ENCODE measurements around the gene WBP2.

DNA sequence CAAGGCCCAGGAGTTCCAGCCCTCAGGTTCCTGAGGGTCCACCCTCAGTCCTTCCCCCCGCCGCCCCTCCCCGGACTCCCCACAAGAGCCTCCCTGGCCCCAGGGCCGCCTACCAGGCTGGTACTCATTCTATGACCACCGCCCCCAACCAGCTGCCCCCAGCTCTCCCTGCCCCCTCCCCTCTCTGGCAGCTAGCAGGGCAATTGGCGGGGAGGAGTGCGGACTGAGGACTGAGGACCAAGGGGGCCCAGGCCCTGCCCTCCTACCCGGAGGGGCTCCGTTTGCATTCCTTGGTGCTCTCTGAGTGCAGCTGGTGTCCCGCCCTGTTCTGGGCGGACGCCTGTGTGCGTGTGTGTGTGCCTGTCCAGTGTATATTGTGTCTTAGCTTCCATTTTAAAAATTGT, 30.0 kb downstream of the WBP2 start:
- TF ChIP-seq, protein P1, sequence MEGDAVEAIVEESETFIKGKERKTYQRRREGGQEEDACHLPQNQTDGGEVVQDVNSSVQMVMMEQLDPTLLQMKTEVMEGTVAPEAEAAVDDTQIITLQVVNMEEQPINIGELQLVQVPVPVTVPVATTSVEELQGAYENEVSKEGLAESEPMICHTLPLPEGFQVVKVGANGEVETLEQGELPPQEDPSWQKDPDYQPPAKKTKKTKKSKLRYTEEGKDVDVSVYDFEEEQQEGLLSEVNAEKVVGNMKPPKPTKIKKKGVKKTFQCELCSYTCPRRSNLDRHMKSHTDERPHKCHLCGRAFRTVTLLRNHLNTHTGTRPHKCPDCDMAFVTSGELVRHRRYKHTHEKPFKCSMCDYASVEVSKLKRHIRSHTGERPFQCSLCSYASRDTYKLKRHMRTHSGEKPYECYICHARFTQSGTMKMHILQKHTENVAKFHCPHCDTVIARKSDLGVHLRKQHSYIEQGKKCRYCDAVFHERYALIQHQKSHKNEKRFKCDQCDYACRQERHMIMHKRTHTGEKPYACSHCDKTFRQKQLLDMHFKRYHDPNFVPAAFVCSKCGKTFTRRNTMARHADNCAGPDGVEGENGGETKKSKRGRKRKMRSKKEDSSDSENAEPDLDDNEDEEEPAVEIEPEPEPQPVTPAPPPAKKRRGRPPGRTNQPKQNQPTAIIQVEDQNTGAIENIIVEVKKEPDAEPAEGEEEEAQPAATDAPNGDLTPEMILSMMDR (IDR thresholded peaks at IDR 0.05) = no peak
- TF ChIP-seq POLR2A (IDR thresholded peaks at IDR 0.05) = no peak
